Gastroesophageal sphincter (tissue), 4 donors: ENCODE measurements around the gene BIN2. TPM values are rescaled to one million over a fixed set of nuclear protein-coding genes. Genes with fewer than 3 reads are reported as not detected.
A peak's percentile ranks its signal among the peaks of the same experiment; 100 is the strongest.

ENCODE experiments used
- ATAC-seq: fragments of 150-250 bp; one replicate; pipeline ENCODE4 v1.9.1; 2016; ENCODE audit warnings: mild to moderate bottlenecking, moderate library complexity
- H3K27ac ChIP-seq, 4 donors: fragments of 200-600 bp; sonication (generic) in 3 of 4; 1 replicate in 3 of 4; 2 replicates in 1 of 4; pipeline ENCODE4 v1.5.1; 2016 to 2019
- H3K27me3 ChIP-seq: fragments of 200-600 bp; sonication (generic); one replicate; pipeline ENCODE4 v1.5.1; 2019
- H3K36me3 ChIP-seq, 2 donors: fragments of 200-600 bp; sonication (generic); one replicate each; pipeline ENCODE4 v1.5.1; 2019; ENCODE audit warnings: control low read depth in 1 of 2
- H3K4me1 ChIP-seq, 3 donors: fragments of 200-600 bp; sonication (generic); 1 replicate in 2 of 3; 2 replicates in 1 of 3; pipeline ENCODE4 v1.5.1; 2016 to 2019; ENCODE audit warnings: control low read depth in 2 of 3
- H3K4me3 ChIP-seq, 2 donors: fragments of 200-600 bp; sonication (generic); one replicate each; pipeline ENCODE4 v1.5.1; 2019; ENCODE audit warnings: mild to moderate bottlenecking in 1 of 2, moderate library complexity in 1 of 2
- H3K9me3 ChIP-seq, 3 donors: fragments of 200-600 bp; sonication (generic); one replicate each; pipeline ENCODE4 v1.5.1; 2017 to 2019; ENCODE audit warnings: control low read depth in 2 of 3
- CTCF ChIP-seq, 4 experiments: fragments of 200-600 bp in 2 of 4; fragments of 450-650 bp in 2 of 4; sonication (generic) in 1 of 4; IDR thresholded peaks; one replicate each; pipeline ENCODE4 v1.5.1; 2017 to 2019; ENCODE audit warnings: antibody characterized with exemption in 4 of 4, mild to moderate bottlenecking in 2 of 4, moderate library complexity in 2 of 4
- EP300 ChIP-seq: sonication (generic); formaldehyde crosslinking; IDR thresholded peaks from one replicate; pipeline ENCODE4 v1.6.1; 2017; ENCODE audit warnings: antibody characterized with exemption, mild to moderate bottlenecking
- POLR2A ChIP-seq, 2 donors: fragments of 450-650 bp; IDR thresholded peaks; one replicate each; pipeline ENCODE4 v1.6.1; 2017; ENCODE audit warnings: antibody characterized with exemption in 2 of 2, mild to moderate bottlenecking in 2 of 2, moderate library complexity in 1 of 2
- POLR2AphosphoS5 ChIP-seq: sonication (generic); formaldehyde crosslinking; IDR thresholded peaks from one replicate; pipeline ENCODE4 v1.6.1; 2017; ENCODE audit warnings: antibody characterized with exemption
- WGBS, 2 donors: methylation state at CpG; one replicate each; pipeline ENCODE4 v1.1.5; 2018; ENCODE audit warnings: low coverage in 1 of 2; 5-methylcytosine and 5-hydroxymethylcytosine counted together
- total RNA-seq, 4 donors: library from RNA; depleted of rRNA; stranded (reverse); fragments of >200 nt; gene quantifications; one replicate each; pipeline ENCODE4 v1.1.0, GENCODE V29; 2016

Gene BIN2
- total RNA-seq, 4 donors from 2014 or later = 0.62 to 5.4 (median 2.0) TPM

GRCh38 chr12:51242120-51242519 lies 81.9 kb downstream of the BIN2 start:
- Histone ChIP-seq H3K9me3 (no peaks in the 10 kb centered on the region), H3K27me3 (no peaks in the 10 kb centered on the region), H3K4me1 (peaks cover 3 to 55% (median 11%) of the 10 kb centered on the region in 3 donors), H3K27ac (no peak overlapping the region), H3K4me3 (no peak overlapping the region), H3K36me3 (peaks cover 0 to 63% of the 10 kb centered on the region in 2 donors)
- TF ChIP-seq POLR2AphosphoS5 (no peak), CTCF (IDR thresholded peaks at IDR 0.05) (no peak), POLR2A (IDR thresholded peaks at IDR 0.05) (no peak), EP300 (no peak)
- 80 to 88% methylated on average over 3 to 7 of the region's 7 CpGs for WGBS, 2 donors
- no peak for ATAC-seq

GRCh38 chr12:51240971-51241370 lies 83.0 kb downstream of the BIN2 start:
- TF ChIP-seq POLR2AphosphoS5 = no peak
- TF ChIP-seq EP300 = no peak
- TF ChIP-seq POLR2A (IDR thresholded peaks at IDR 0.05) = no peak
- TF ChIP-seq CTCF (IDR thresholded peaks at IDR 0.05) = no peak
- H3K4me1 ChIP-seq = peaks cover 3 to 50% (median 11%) of the 10 kb centered on the region in 3 donors
- ATAC-seq = no peak
- H3K9me3 ChIP-seq = no peaks in the 10 kb centered on the region
- H3K27ac ChIP-seq = peak overlapping the region in 3 of 4 donors; percentile 17 to 100 (median 21)
- H3K27me3 ChIP-seq = no peaks in the 10 kb centered on the region
- H3K36me3 ChIP-seq = peaks cover 0 to 59% of the 10 kb centered on the region in 2 donors
- H3K4me3 ChIP-seq = peak overlapping the region in 1 of 2 donors; percentile 88
- 57 to 60% methylated on average over 1 of the region's 2 CpGs for WGBS, 2 donors

- WGBS, 2 donors = 0% methylated on average over 13 of the region's 70 CpGs; no CpG with 5 or more reads in 1 of the 2 donors
- Histone ChIP-seq H3K4me1 (peaks cover 3 to 47% (median 11%) of the 10 kb centered on the region in 3 donors), H3K36me3 (peaks cover 0 to 38% of the 10 kb centered on the region in 2 donors), H3K9me3 (no peaks in the 10 kb centered on the region), H3K27me3 (no peaks in the 10 kb centered on the region), H3K27ac (peak within 1 kb of the TSS; percentile 93 to 100 (median 100)), H3K4me3 (peak within 1 kb of the TSS; percentile 72 to 88)
- TF ChIP-seq EP300 (no peak), POLR2A (IDR thresholded peaks at IDR 0.05) (peak; percentile 90 to 97), CTCF (IDR thresholded peaks at IDR 0.05) (peak in 3 of 4 experiments; percentile 9 to 38 (median 26)), POLR2AphosphoS5 (peak; percentile 99)
- ATAC-seq = peak; percentile 98
Measured at GRCh38 chr12:51238510-51239334, 85.3 kb downstream of the BIN2 start, which contains the start of gene DAZAP2. DAZAP2 (plus strand) TSS chr12:51238826; CDS start chr12:51238908, 82 bp downstream.

GRCh38 chr12:51238037-51238509 lies 85.9 kb downstream of the BIN2 start:
- 8 to 9% methylated on average over 8 to 10 of the region's 10 CpGs for WGBS, 2 donors
- H3K27ac ChIP-seq = peak overlapping the region in 3 of 4 donors; percentile 100
- peaks cover 0 to 31% of the 10 kb centered on the region in 2 donors for H3K36me3 ChIP-seq
- H3K4me1 ChIP-seq = peaks cover 3 to 41% (median 11%) of the 10 kb centered on the region in 3 donors
- ATAC-seq = no peak
- H3K4me3 ChIP-seq = peak overlapping the region; percentile 72 to 88
- H3K27me3 ChIP-seq = no peaks in the 10 kb centered on the region
- H3K9me3 ChIP-seq = no peaks in the 10 kb centered on the region
- TF ChIP-seq POLR2A (IDR thresholded peaks at IDR 0.05) (no peak), CTCF (IDR thresholded peaks at IDR 0.05) (no peak), EP300 (no peak), POLR2AphosphoS5 (no peak)
